ENCODE results near the gene DUOXA1. TPM values are rescaled to one million over a fixed set of nuclear protein-coding genes. Genes with fewer than 3 reads are reported as not detected.

Gene DUOXA1
- polyA plus RNA-seq, 1 donor (not counting 4 experiments of a cell fraction or from before 2014, with no cell fraction given) = 15.1 TPM

Other genes starting within 250 kb of the DUOXA1 start
- not detected in 3 replicates for gene TERB2, start 173.2 kb downstream of the DUOXA1 start, polyA plus RNA-seq
- 43.9 to 51.3 TPM (median 46.7 TPM) in 3 replicates for gene SORD, start 106.7 kb downstream of the DUOXA1 start, polyA plus RNA-seq
- gene DUOX2, start 15.7 kb downstream of the DUOXA1 start, polyA plus RNA-seq = 0.31 to 0.75 TPM (median 0.31 TPM) in 3 replicates
- not detected in 3 replicates for gene DUOXA2, start 15.6 kb downstream of the DUOXA1 start, polyA plus RNA-seq
- gene DUOX1, start 115 bp upstream of the DUOXA1 start, polyA plus RNA-seq = 13.6 to 32.5 TPM (median 16.3 TPM) in 3 replicates
- 0.24 to 0.57 TPM (median 0.26 TPM) in 3 replicates for gene SHF, start 58.1 kb upstream of the DUOXA1 start, polyA plus RNA-seq
- gene SLC28A2, start 122.4 kb upstream of the DUOXA1 start, polyA plus RNA-seq = not detected in 3 replicates
- 0.53 to 1.2 TPM (median 0.60 TPM) in 3 replicates for gene GATM, start 248.7 kb upstream of the DUOXA1 start, polyA plus RNA-seq

Measured in keratinocyte (primary cell).